HepG2 (cell line): ENCODE data around the gene NEK7. TPM values are rescaled to one million over a fixed set of nuclear protein-coding genes. Genes with fewer than 3 reads are reported as not detected.

Experiments used
- ATAC-seq: fragments of 200-7000 bp; cut with Tn5 transposase; 3 replicates; pipeline ENCODE4 v1.9.1; 2020; ENCODE audit warnings: mild to moderate bottlenecking, moderate library complexity
- BruUV-seq: library from RNA; stranded (reverse); fragments of 400-500 nt; replicated peaks from 2 replicates; lab custom pipeline; 2021; lab: Mats Ljungman, UMichigan
- CTCF ChIA-PET: fragments of 300-600 bp; formaldehyde crosslinking; extraction: SDS; loops from one replicate; lab custom pipeline; 2021; ENCODE audit warnings: low total read pairs, inconsistent platforms, low intra/inter-chr PET ratio; lab: Yijun Ruan, JAX
- POLR2A ChIA-PET: fragments of 350-600 bp; sonication (Branson Sonifier 250); formaldehyde crosslinking; loops from one replicate; lab custom pipeline; 2020; ENCODE audit warnings: antibody characterized with exemption, inconsistent platforms; lab: Yijun Ruan, JAX
- DNase-seq: peaks from one replicate; pipeline ENCODE4 v3.0.0-alpha.2; 2015; ENCODE audit warnings: low spot score
- FAIRE-seq: peaks from 3 replicates; lab custom pipeline; 2011; peaks lifted over from hg19 to GRCh38; lab: Jason Lieb, UNC
- H2AFZ ChIP-seq: one replicate; pipeline ENCODE4 v1.6.1; 2011; ENCODE audit warnings: low read length, inconsistent platforms
- H3K27ac ChIP-seq: fragments of 300-600 bp; 3 replicates; pipeline ENCODE4 v1.8.0; 2011; ENCODE audit warnings: mixed run types, mild to moderate bottlenecking, mixed read lengths, low read length, inconsistent platforms; ENCODE audit not compliant: insufficient read depth; ENCODE audit errors: extremely low read length
- H3K27me3 ChIP-seq, 2 experiments: fragments of 200-600 bp in 1 of 2; 2 replicates in 1 of 2; 3 replicates in 1 of 2; pipeline versions ENCODE4 v1.6.0 to v1.8.0; 2011; ENCODE audit warnings: low read length in 2 of 2, mild to moderate bottlenecking in 2 of 2, moderate library complexity in 2 of 2, inconsistent platforms in 1 of 2; ENCODE audit not compliant: insufficient read depth in 2 of 2, control insufficient read depth in 1 of 2
- H3K36me3 ChIP-seq, 2 experiments: fragments of 200-600 bp in 1 of 2; replicated peaks in 1 of 2; 2 replicates in 1 of 2; 3 replicates in 1 of 2; pipeline versions ENCODE4 v1.5.1 to v1.8.0; 2011; ENCODE audit warnings: low read length in 2 of 2, inconsistent platforms in 1 of 2; ENCODE audit not compliant: insufficient read depth in 2 of 2, control insufficient read depth in 1 of 2
- H3K4me1 ChIP-seq: 2 replicates; pipeline ENCODE4 v1.5.1; 2012; ENCODE audit warnings: low read length, inconsistent platforms; ENCODE audit not compliant: insufficient read depth
- H3K4me2 ChIP-seq: 2 replicates; pipeline ENCODE4 v1.6.0; 2011; ENCODE audit warnings: low read depth, low read length, inconsistent platforms
- H3K4me3 ChIP-seq, 3 experiments: fragments of 200-600 bp in 1 of 3; sonication (generic), shearing (Covaris generic) in 1 of 3; replicated peaks in 1 of 3; 2 replicates each; pipeline ENCODE4 v1.5.1; 2011 to 2016; ENCODE audit warnings: low read length in 3 of 3, inconsistent platforms in 2 of 3, low read depth in 2 of 3, mild to moderate bottlenecking in 2 of 3, control low read depth in 1 of 3, mixed read lengths in 1 of 3; ENCODE audit not compliant: insufficient read depth in 1 of 3
- H3K79me2 ChIP-seq: one replicate; pipeline ENCODE4 v1.6.1; 2011; ENCODE audit warnings: low read length, inconsistent platforms; ENCODE audit not compliant: insufficient read depth
- H3K9ac ChIP-seq: 2 replicates; pipeline ENCODE4 v1.6.0; 2011; ENCODE audit warnings: mild to moderate bottlenecking, low read depth, low read length, inconsistent platforms; ENCODE audit not compliant: insufficient read depth
- H3K9me3 ChIP-seq: 2 replicates; pipeline ENCODE4 v1.5.1; 2012; ENCODE audit warnings: mild to moderate bottlenecking, low read length
- H4K20me1 ChIP-seq: 2 replicates; pipeline ENCODE4 v1.6.0; 2011; ENCODE audit warnings: inconsistent platforms, mild to moderate bottlenecking, low read length, moderate library complexity; ENCODE audit not compliant: insufficient read depth
- IRX3 ChIP-seq: sonication (generic); formaldehyde crosslinking; IDR thresholded peaks from 2 replicates; pipeline ENCODE4 v1.8.1; 2023; ENCODE audit warnings: mild to moderate bottlenecking, low read depth, missing genetic modification reagents, borderline replicate concordance
- MAFK ChIP-seq, 2 experiments: IDR thresholded peaks in 1 of 2; conservative IDR thresholded peaks in 1 of 2; 2 replicates each; pipeline ENCODE4 v1.6.1; 2011; ENCODE audit warnings: improper control_type of control experiment in 2 of 2, low read length in 2 of 2
- PHB2 ChIP-seq: fragments of 450-650 bp; IDR thresholded peaks from 2 replicates; pipeline ENCODE4 v1.6.1; 2018; ENCODE audit not compliant: partially characterized antibody
- SIN3A ChIP-seq: IDR thresholded peaks from 2 replicates; pipeline ENCODE4 v1.6.1; 2011; ENCODE audit warnings: low read depth, mild to moderate bottlenecking, control low read depth, low read length, borderline replicate concordance
- STAG1 ChIP-seq: sonication (generic); formaldehyde crosslinking; IDR thresholded peaks from 2 replicates; pipeline ENCODE4 v1.4.0; 2020; ENCODE audit warnings: missing genetic modification reagents
- TARDBP ChIP-seq: sonication (generic); formaldehyde crosslinking; IDR thresholded peaks from 2 replicates; pipeline ENCODE4 v1.8.0; 2022; ENCODE audit warnings: mild to moderate bottlenecking, missing genetic modification reagents
- ZIK1 ChIP-seq: sonication (generic); formaldehyde crosslinking; IDR thresholded peaks from 2 replicates; pipeline ENCODE4 v1.5.0; 2020; ENCODE audit warnings: mild to moderate bottlenecking, low read depth, missing genetic modification reagents, borderline replicate concordance
- ZNF296 ChIP-seq: sonication (generic); formaldehyde crosslinking; conservative IDR thresholded peaks from 2 replicates; pipeline ENCODE4 v1.5.0; 2020; ENCODE audit warnings: mild to moderate bottlenecking, missing genetic modification reagents
- WGBS: methylation state at CpG from one replicate; pipeline ENCODE4 v1.1.6; 2017; ENCODE audit warnings: low lambda C conversion rate; 5-methylcytosine and 5-hydroxymethylcytosine counted together
- in situ Hi-C: cut with HindIII; loops from 2 replicates; pipeline ENCODE4 v1.10.0; 2017; ENCODE audit warnings: low pct_unique_long_range_greater_than_20kb; ENCODE audit not compliant: extremely low pct_ligation_motif_present
- intact Hi-C: fragments of 100-400 bp; cut with micrococcal nuclease; formaldehyde crosslinking; loops from one replicate; pipeline ENCODE4 v1.10.0; 2022; ENCODE audit not compliant: unreplicated experiment
- polyA plus RNA-seq, 8 experiments: library from polyadenylated mRNA; depleted of rRNA in 3 of 8; stranded (reverse) in 7 of 8; unstranded in 1 of 8; fragments of >200 nt; fragmentation: Illumina TruSeq in 4 of 8; extraction: Trizol in 4 of 8; gene quantifications; 2 replicates each; pipeline versions ENCODE4 v1.2.1 to v1.2.3, GENCODE V29; 2011 to 2016; ENCODE audit warnings: low read depth in 4 of 8, missing spikeins in 1 of 8, mixed read lengths in 1 of 8; ENCODE audit not compliant: insufficient read depth in 1 of 8
- total RNA-seq, 5 experiments: library from RNA; depleted of rRNA; stranded (reverse); fragments of >200 nt; fragmentation: Illumina TruSeq; extraction: Trizol; gene quantifications; 2 replicates each; pipeline ENCODE4 v1.2.3, GENCODE V29; 2016; ENCODE audit warnings: low read depth in 1 of 5

Gene NEK7
- total and polyA plus RNA-seq, 2 of the 13 experiments (the other 11 are each of a cell fraction or from before 2014, with no cell fraction given): 18.1 to 19.2 TPM

DNA sequence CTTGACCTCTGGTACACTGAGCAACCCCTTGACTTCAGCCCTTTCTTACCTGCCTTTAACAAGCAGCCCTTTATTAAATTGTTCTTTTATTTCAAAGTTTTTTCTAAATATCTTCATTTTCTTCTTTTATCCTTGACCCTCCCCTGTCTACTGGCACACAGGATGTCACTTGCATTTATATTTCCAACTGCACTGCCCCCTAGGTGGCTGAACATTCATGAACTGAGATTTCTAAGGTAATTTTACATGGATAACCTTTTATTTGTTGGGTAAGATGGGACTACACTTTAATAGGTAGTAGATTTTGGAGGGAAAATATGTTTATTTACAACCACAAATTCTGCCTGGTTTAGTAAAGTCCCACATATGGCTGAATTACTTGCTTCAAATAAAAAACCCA, 193.7 kb downstream of the NEK7 start:
- TF ChIP-seq TARDBP: no peak
- no peak for TF ChIP-seq IRX3
- no peak for TF ChIP-seq ZNF296
- no peak for TF ChIP-seq SIN3A
- TF ChIP-seq STAG1 (CRISPR knock-in tag): peak; percentile 24; the same call in 1 of the 2 replicates
- H3K79me2 ChIP-seq: no peaks in the 10 kb centered on the region
- H3K4me1 ChIP-seq: peaks cover 13% of the 10 kb centered on the region
- ChIA-PET POLR2A (no interaction called here), CTCF (no interaction called here)
- in situ Hi-C loops: no loop called here
- no peaks in the 10 kb centered on the region for H3K9me3 ChIP-seq
- H2AFZ ChIP-seq: no peak overlapping the region
- DNase-seq (no peak), ATAC-seq (no peak), FAIRE-seq (no peak)
- no peak overlapping the region for H3K4me2 ChIP-seq
- no TSS peak for BruUV-seq
- no peaks in the 10 kb centered on the region for H4K20me1 ChIP-seq
- H3K9ac ChIP-seq: no peak overlapping the region
- no peak overlapping the region for H3K27ac ChIP-seq
- H3K36me3 ChIP-seq: no peaks in the 10 kb centered on the region
- no peaks in the 10 kb centered on the region for H3K27me3 ChIP-seq
- no peak overlapping the region for H3K4me3 ChIP-seq
- intact Hi-C loops: no loop called here

DNA sequence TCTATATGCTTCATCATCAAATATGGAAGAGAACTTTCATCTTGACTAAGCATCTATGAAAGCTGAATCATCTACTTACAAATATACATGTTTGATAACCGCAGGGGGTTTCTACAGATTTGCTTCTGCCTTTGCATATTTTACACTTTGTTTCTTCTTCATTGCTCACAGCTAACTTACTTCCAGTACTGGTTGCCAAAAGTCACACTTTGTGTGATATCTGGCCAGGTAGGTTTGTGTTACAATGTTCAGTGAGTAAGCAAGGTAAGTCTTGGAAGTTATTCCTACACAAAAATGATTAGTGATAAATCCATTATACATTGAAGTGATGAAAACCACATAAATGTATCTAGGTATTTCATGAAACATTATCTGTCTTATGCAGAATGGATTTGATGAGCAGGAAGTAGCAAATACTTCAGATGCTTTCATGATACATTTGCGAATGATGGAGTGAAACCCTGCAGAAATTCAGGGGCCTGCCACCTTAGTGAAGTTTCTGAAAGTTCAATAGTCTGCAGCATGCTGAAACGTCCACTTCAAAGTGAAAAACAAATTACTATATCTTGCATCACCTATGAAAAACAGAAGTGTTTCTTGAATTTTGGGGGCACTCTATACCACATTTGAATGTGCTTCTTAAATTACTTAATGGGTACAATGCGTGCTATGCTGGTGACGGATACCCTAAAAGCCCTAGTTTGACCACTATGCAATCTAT, 196.3 kb downstream of the NEK7 start:
- peak in 1 of 2 experiments; percentile 44; a peak in 2 of 4 replicates for TF ChIP-seq MAFK (conservative IDR thresholded peaks at IDR 0.05 in 1 of 2, IDR thresholded peaks at IDR 0.05 in 1 of 2; ENCODE audit: low read length in 2 of 2)
- no peak for TF ChIP-seq PHB2
- no peak for TF ChIP-seq ZIK1 (CRISPR knock-in tag)
- Histone ChIP-seq H4K20me1 (no peaks in the 10 kb centered on the region), H3K79me2 (no peaks in the 10 kb centered on the region), H3K27me3 (no peaks in the 10 kb centered on the region), H2AFZ (no peak overlapping the region), H3K4me3 (no peak overlapping the region), H3K4me2 (no peak overlapping the region), H3K9me3 (no peaks in the 10 kb centered on the region), H3K36me3 (no peaks in the 10 kb centered on the region), H3K27ac (no peak overlapping the region), H3K9ac (no peak overlapping the region), H3K4me1 (no peaks in the 10 kb centered on the region)
- DNase-seq: no peak
- no peak for FAIRE-seq
- 45% methylated on average over 5 of the region's 5 CpGs for WGBS
- in situ Hi-C loops (no loop called here), intact Hi-C loops (no loop called here)
- no TSS peak for BruUV-seq
- ATAC-seq: no peak
- ChIA-PET CTCF (no interaction called here), POLR2A (no interaction called here)
